Cardiac muscle cell (in vitro differentiated cells and primary cell): Measurements from ENCODE around the gene ZNF777. TPM values are rescaled to one million over a fixed set of nuclear protein-coding genes. Genes with fewer than 3 reads are reported as not detected.
"Not testable (repeated sequence)": the region's sequence is repeated elsewhere in the genome, so short reads cannot be mapped to it uniquely, and the experiment has no call there.

Source experiments
- DNase-seq, 2 donors: peaks; one replicate each; pipeline versions ENCODE4 v3.0.0 to v3.0.0-alpha.2; 2010 to 2017; ENCODE audit warnings: low read depth in 1 of 2, low spot score in 1 of 2
- H3K27ac ChIP-seq: fragments of 200-600 bp; sonication (generic); 2 replicates; pipeline ENCODE4 v1.5.1; 2016
- H3K27me3 ChIP-seq: fragments of 200-600 bp; sonication (generic); 2 replicates; pipeline ENCODE4 v1.6.0; 2016; ENCODE audit warnings: control low read depth
- H3K36me3 ChIP-seq: fragments of 200-600 bp; sonication (generic); 2 replicates; pipeline ENCODE4 v1.5.1; 2016; ENCODE audit warnings: control low read depth
- H3K4me1 ChIP-seq: fragments of 200-600 bp; sonication (generic); 2 replicates; pipeline ENCODE4 v1.8.1; 2017; ENCODE audit warnings: low read depth, mild to moderate bottlenecking, mixed run types
- H3K4me3 ChIP-seq: fragments of 200-600 bp; sonication (generic); 2 replicates; pipeline ENCODE4 v1.5.1; 2016; ENCODE audit warnings: mild to moderate bottlenecking
- H3K9me3 ChIP-seq: fragments of 200-600 bp; sonication (generic); 2 replicates; pipeline ENCODE4 v1.5.1; 2017; ENCODE audit warnings: low read depth, mild to moderate bottlenecking, control low read depth
- polyA plus RNA-seq: library from polyadenylated mRNA; unstranded; fragments of >200 nt; fragmentation: Nextera tagmentation; extraction: Ambion mirVana; gene quantifications from 2 replicates; pipeline ENCODE4 v1.2.1, GENCODE V29; 2016
- total RNA-seq: library from RNA; depleted of rRNA; stranded (reverse); fragments of >200 nt; gene quantifications from 2 replicates; pipeline ENCODE4 v1.2.3, GENCODE V29; 2016
- TF ChIP-seq, protein P1 (sequence below): IDR thresholded peaks from 2 replicates; pipeline ENCODE4 v1.5.1; 2012; ENCODE audit warnings: low read depth, mild to moderate bottlenecking, low read length

ZNF777 gene
- total and polyA plus RNA-seq, 2 experiments from 2014 or later, result 19.5 to 20.0 TPM

DNA sequence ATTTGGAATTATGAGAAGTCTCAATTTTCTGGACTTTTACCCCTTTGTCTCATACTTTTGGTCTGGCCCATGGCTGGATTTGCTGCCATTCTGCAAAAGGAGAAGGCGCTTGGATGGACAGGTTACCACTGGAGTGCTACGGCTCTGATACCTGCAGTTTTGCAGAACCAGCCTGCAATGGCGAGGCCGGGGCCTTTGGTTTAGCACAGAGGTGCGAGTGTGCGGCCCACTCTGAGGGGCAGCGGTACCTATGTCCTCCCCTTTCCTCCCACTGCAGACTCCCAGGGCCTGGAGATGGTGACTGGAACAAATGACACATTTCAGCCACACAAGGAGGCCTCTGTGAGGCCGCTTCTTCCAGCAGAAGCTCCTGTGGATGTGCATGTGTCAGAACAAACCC is 11.9 kb downstream of the ZNF777 start:
- H3K36me3 ChIP-seq, result peaks cover 56% of the 10 kb centered on the region
- no peak overlapping the region for H3K27ac ChIP-seq
- no peaks in the 10 kb centered on the region for H3K4me1 ChIP-seq
- no peak for DNase-seq
- TF ChIP-seq, protein P1, sequence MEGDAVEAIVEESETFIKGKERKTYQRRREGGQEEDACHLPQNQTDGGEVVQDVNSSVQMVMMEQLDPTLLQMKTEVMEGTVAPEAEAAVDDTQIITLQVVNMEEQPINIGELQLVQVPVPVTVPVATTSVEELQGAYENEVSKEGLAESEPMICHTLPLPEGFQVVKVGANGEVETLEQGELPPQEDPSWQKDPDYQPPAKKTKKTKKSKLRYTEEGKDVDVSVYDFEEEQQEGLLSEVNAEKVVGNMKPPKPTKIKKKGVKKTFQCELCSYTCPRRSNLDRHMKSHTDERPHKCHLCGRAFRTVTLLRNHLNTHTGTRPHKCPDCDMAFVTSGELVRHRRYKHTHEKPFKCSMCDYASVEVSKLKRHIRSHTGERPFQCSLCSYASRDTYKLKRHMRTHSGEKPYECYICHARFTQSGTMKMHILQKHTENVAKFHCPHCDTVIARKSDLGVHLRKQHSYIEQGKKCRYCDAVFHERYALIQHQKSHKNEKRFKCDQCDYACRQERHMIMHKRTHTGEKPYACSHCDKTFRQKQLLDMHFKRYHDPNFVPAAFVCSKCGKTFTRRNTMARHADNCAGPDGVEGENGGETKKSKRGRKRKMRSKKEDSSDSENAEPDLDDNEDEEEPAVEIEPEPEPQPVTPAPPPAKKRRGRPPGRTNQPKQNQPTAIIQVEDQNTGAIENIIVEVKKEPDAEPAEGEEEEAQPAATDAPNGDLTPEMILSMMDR, result no peak
- no peaks in the 10 kb centered on the region for H3K27me3 ChIP-seq
- no peak overlapping the region for H3K4me3 ChIP-seq
- H3K9me3 ChIP-seq, result no peaks in the 10 kb centered on the region

DNA sequence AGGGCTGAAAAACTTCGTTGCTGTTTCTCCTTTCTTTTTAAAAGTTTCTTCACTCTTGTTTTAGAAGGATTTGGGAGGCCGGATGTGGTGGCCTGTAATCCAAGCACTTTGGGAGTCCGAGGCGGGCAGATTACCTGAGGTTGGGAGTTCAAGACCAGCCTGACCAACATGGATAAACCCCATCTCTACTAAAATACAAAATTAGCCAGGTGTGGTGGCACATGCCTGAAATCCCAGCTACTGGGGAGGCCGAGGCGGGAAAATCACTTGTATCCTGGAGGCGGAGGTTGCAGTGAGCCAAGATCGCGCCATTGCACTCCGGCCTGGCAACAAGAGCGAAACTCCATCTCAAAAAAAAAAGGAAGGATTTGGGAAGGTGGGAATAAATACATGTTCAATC is 14.8 kb downstream of the ZNF777 start:
- H3K27ac ChIP-seq, H3K9me3 ChIP-seq, DNase-seq, H3K4me1 ChIP-seq, H3K4me3 ChIP-seq, H3K27me3 ChIP-seq: not testable (repeated sequence)
- peaks cover 48% of the 10 kb centered on the region for H3K36me3 ChIP-seq

DNA sequence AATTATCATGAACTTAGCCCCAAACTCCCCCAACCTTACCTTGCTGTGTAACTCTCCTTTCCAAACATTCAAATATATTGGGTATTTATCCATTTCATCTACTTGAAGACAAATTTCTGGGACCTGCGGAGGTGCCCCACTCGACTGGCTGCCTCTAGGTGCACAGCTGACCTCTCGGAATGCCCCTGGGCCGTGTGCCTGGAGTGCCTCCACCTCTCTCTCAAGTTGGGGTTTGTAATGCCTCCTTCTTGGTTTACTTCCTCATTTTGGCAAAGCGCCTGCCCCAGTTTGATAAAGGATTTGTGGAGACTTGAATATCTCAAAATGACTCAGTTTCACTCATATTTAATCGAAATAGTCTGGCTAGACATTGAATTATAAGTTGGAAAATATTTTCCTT is 16.6 kb downstream of the ZNF777 start:
- Histone ChIP-seq H3K27me3 (no peaks in the 10 kb centered on the region), H3K4me1 (no peaks in the 10 kb centered on the region), H3K4me3 (no peak overlapping the region), H3K36me3 (peaks cover 33% of the 10 kb centered on the region), H3K9me3 (no peaks in the 10 kb centered on the region), H3K27ac (no peak overlapping the region)
- no peak for DNase-seq
- TF ChIP-seq, protein P1, result no peak

DNA sequence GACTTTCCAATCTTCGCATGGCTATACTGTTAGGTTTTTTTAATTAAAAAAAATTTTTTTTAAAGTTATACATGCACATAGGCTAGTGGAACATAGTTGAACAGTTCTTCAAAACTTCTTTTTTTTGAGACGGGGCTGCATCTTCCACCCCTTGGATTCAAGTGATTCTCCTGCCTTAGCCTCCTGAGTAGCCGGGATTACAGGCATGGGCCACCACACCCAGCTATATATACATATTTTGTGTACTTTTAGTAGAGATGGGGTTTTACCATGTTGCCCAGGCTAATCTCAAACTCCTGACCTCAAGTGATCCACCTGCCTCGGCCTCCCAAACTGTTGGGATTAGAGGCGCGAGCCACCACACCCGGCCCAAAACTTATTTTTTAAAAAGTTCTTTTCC is 17.3 kb downstream of the ZNF777 start:
- H3K4me1 ChIP-seq, result no peaks in the 10 kb centered on the region
- no peaks in the 10 kb centered on the region for H3K9me3 ChIP-seq
- H3K36me3 ChIP-seq, result peaks cover 30% of the 10 kb centered on the region
- H3K27ac ChIP-seq, result no peak overlapping the region
- TF ChIP-seq, protein P1, result no peak
- H3K27me3 ChIP-seq, result no peaks in the 10 kb centered on the region
- DNase-seq, result no peak
- H3K4me3 ChIP-seq, result no peak overlapping the region

DNA sequence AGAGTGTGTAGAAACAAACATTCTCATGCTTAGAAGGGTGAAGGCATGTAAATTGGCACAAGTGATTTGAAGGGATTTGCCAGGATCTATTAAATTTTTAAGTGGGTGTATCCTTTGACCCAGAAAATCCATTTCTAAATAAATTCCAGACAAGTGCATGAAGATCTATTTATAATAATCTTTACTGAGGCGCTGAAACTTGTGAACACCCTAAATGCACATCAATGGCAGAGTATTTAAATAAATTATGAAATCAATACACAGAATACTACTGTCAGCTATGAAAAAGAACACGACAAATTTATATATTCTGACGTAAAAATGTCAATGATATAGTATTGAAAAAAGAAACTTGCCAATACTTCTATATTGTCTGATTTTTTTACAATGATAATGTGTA is 17.9 kb downstream of the ZNF777 start:
- Histone ChIP-seq H3K36me3 (peaks cover 28% of the 10 kb centered on the region), H3K4me1 (no peaks in the 10 kb centered on the region), H3K9me3 (no peaks in the 10 kb centered on the region), H3K4me3 (no peak overlapping the region), H3K27ac (no peak overlapping the region), H3K27me3 (no peaks in the 10 kb centered on the region)
- no peak for DNase-seq
- TF ChIP-seq, protein P1, result no peak

DNA sequence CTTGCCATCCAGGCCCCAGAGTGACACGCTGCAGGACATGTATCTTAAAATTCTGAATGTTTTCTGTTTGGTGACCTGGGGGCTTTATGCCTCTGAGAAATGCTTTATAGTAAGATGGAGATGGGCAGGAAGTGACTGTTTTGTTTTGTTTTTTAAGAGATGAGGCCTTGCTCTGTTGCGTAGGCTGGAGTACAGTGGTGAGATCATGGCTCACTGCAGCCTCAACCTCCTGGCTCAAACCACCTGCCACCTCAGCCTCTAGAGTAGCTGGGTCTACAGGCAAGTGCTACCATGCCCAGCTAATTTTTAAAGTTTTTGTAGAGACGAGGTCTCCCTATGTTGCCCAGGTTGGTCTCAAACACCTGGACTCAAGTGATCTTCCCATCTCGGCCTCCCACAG is 20.6 kb downstream of the ZNF777 start:
- H3K9me3 ChIP-seq, result no peaks in the 10 kb centered on the region
- H3K4me3 ChIP-seq, result no peak overlapping the region
- TF ChIP-seq, protein P1, result no peak
- no peak overlapping the region for H3K27ac ChIP-seq
- DNase-seq, result no peak
- H3K27me3 ChIP-seq, result no peaks in the 10 kb centered on the region
- peaks cover 27% of the 10 kb centered on the region for H3K36me3 ChIP-seq
- H3K4me1 ChIP-seq, result no peaks in the 10 kb centered on the region
